OCI-LY1 (cell line): ENCODE results near the gene CPLANE2.

Source experiments
- H2AFZ ChIP-seq: fragments of 200-600 bp; sonication (generic), shearing (Covaris generic); 2 replicates; pipeline ENCODE4 v1.6.0; 2014; ENCODE audit warnings: antibody characterized with exemption, mild to moderate bottlenecking, low read length
- H3F3A ChIP-seq: fragments of 200-600 bp; sonication (generic), shearing (Covaris generic); 2 replicates; pipeline ENCODE4 v1.6.0; 2014; ENCODE audit warnings: mild to moderate bottlenecking, antibody characterized with exemption, low read length, moderate library complexity; ENCODE audit not compliant: insufficient read depth
- H3K27ac ChIP-seq: fragments of 200-600 bp; sonication (generic); 2 replicates; pipeline ENCODE4 v1.5.1; 2014; ENCODE audit warnings: low read length, mixed run types, mild to moderate bottlenecking, low read depth; ENCODE audit not compliant: poor library complexity, severe bottlenecking
- H3K27me3 ChIP-seq: fragments of 200-600 bp; sonication (generic); 2 replicates; pipeline ENCODE4 v1.6.0; 2014; ENCODE audit warnings: antibody characterized with exemption, mild to moderate bottlenecking, low read length, moderate library complexity; ENCODE audit not compliant: insufficient read depth
- H3K36me3 ChIP-seq: fragments of 200-600 bp; sonication (generic); 2 replicates; pipeline ENCODE4 v1.6.1; 2014; ENCODE audit warnings: mild to moderate bottlenecking, antibody characterized with exemption, low read length, moderate library complexity, mixed read lengths; ENCODE audit not compliant: insufficient read depth
- H3K4me1 ChIP-seq: fragments of 200-600 bp; sonication (generic); 2 replicates; pipeline ENCODE4 v1.5.1; 2014; ENCODE audit warnings: mild to moderate bottlenecking, low read length, moderate library complexity; ENCODE audit not compliant: insufficient read depth, severe bottlenecking
- H3K4me2 ChIP-seq: fragments of 200-600 bp; sonication (generic), shearing (Covaris generic); 2 replicates; pipeline ENCODE4 v1.6.1; 2014; ENCODE audit warnings: low read length
- H3K4me3 ChIP-seq: fragments of 200-600 bp; sonication (generic); 2 replicates; pipeline ENCODE4 v1.5.1; 2014; ENCODE audit warnings: low read length, low read depth, mild to moderate bottlenecking, mixed read lengths; ENCODE audit not compliant: poor library complexity, severe bottlenecking
- H3K79me2 ChIP-seq: fragments of 200-600 bp; shearing (Covaris generic); 2 replicates; pipeline ENCODE4 v1.6.1; 2016; ENCODE audit warnings: mixed run types, low read length, mixed read lengths; ENCODE audit not compliant: insufficient read depth
- H3K9ac ChIP-seq: fragments of 200-600 bp; sonication (generic), shearing (Covaris generic); 2 replicates; pipeline ENCODE4 v1.6.1; 2014; ENCODE audit warnings: mild to moderate bottlenecking, low read length, mixed read lengths
- H3K9me2 ChIP-seq: fragments of 200-600 bp; sonication (generic), shearing (Covaris generic); 2 replicates; pipeline ENCODE4 v1.6.1; 2014; ENCODE audit warnings: low read depth, mild to moderate bottlenecking, low read length, mixed read lengths
- H3K9me3 ChIP-seq: fragments of 200-600 bp; shearing (Covaris generic); 2 replicates; pipeline ENCODE4 v1.6.1; 2014; ENCODE audit warnings: low read length, mixed read lengths
- H4K20me1 ChIP-seq: fragments of 200-600 bp; sonication (generic), shearing (Covaris generic); 2 replicates; pipeline ENCODE4 v1.6.0; 2016; ENCODE audit warnings: mild to moderate bottlenecking, low read length; ENCODE audit not compliant: insufficient read depth
- CTCF ChIP-seq: fragments of 200-600 bp; sonication (generic), shearing (Covaris generic); IDR thresholded peaks from 2 replicates; pipeline ENCODE4 v1.5.1; 2017; ENCODE audit warnings: mild to moderate bottlenecking, antibody characterized with exemption, low read length, moderate library complexity, mixed read lengths
- EZH2 ChIP-seq: fragments of 200-600 bp; sonication (generic), shearing (Covaris generic); IDR thresholded peaks from 2 replicates; pipeline ENCODE4 v1.8.0; 2017; ENCODE audit warnings: borderline replicate concordance, mixed run types, mild to moderate bottlenecking, antibody characterized with exemption, low read length, moderate library complexity, mixed read lengths

Gene CPLANE2

DNA sequence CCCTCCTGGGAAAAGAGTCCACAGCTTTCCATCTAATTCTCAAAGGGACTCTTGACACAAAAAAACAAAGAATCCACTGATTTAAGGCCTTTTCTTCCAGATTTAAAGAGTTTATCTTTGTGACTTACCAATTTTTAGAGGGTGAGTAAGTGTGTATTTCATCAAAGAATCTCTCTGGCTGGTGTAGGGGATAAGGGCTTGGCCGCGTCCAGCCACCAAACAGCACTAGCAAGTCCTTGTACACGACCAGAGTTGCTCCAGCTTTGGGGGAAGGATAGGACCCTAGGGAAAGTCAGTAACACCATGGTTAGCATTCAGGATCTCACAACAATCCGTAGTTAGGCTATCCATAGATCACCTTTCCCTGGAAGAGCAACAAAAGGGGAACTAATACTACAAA lies 19.5 kb upstream of the CPLANE2 start:
- Histone ChIP-seq H3K4me2 (no peak overlapping the region), H3K9ac (no peak overlapping the region), H4K20me1 (no peaks in the 10 kb centered on the region), H3K27ac (no peak overlapping the region), H3K9me3 (no peaks in the 10 kb centered on the region), H3K27me3 (no peaks in the 10 kb centered on the region), H2AFZ (no peak overlapping the region), H3K4me3 (no peak overlapping the region), H3F3A (no peaks in the 10 kb centered on the region), H3K4me1 (no peaks in the 10 kb centered on the region), H3K9me2 (no peaks in the 10 kb centered on the region), H3K79me2 (no peaks in the 10 kb centered on the region), H3K36me3 (peaks cover 49% of the 10 kb centered on the region)
- TF ChIP-seq CTCF (no peak), EZH2 (no peak)

GRCh38 chr1:16254263-16254928 lies 17.4 kb upstream of the CPLANE2 start:
- Histone ChIP-seq H3K27ac (no peak overlapping the region), H3K4me2 (no peak overlapping the region), H3K9me2 (no peaks in the 10 kb centered on the region), H3K36me3 (peaks cover 58% of the 10 kb centered on the region), H3K79me2 (no peaks in the 10 kb centered on the region), H2AFZ (no peak overlapping the region), H3K9ac (no peak overlapping the region), H3K4me1 (peaks cover 18% of the 10 kb centered on the region), H3K27me3 (no peaks in the 10 kb centered on the region), H3K9me3 (no peaks in the 10 kb centered on the region), H3F3A (peaks cover 2% of the 10 kb centered on the region; the same call in 1 of the 2 replicates), H4K20me1 (no peaks in the 10 kb centered on the region), H3K4me3 (no peak overlapping the region)
- TF ChIP-seq EZH2 (no peak), CTCF (no peak)

- H3K36me3 ChIP-seq = peaks cover 60% of the 10 kb centered on the region
- no peaks in the 10 kb centered on the region for H3K9me3 ChIP-seq
- H3K79me2 ChIP-seq = no peaks in the 10 kb centered on the region
- no peak overlapping the region for H3K27ac ChIP-seq
- no peak overlapping the region for H3K4me3 ChIP-seq
- H3K4me2 ChIP-seq = no peak overlapping the region
- peaks cover 7% of the 10 kb centered on the region; the same call in 1 of the 2 replicates for H3F3A ChIP-seq
- no peak overlapping the region for H2AFZ ChIP-seq
- H4K20me1 ChIP-seq = no peaks in the 10 kb centered on the region
- H3K27me3 ChIP-seq = no peaks in the 10 kb centered on the region
- TF ChIP-seq CTCF (no peak), EZH2 (no peak)
- no peaks in the 10 kb centered on the region for H3K9me2 ChIP-seq
- peaks cover 28% of the 10 kb centered on the region for H3K4me1 ChIP-seq
- no peak overlapping the region for H3K9ac ChIP-seq
These were observed 16.4 kb upstream of the CPLANE2 start for GRCh38 chr1:16253332-16253922.
